Activated naive CD4-positive, alpha-beta T cell treated with anti-CD3 and anti-CD28 coated beads for 36 hours (primary cell): ENCODE measurements around the gene CHTF8. TPM values are rescaled to one million over a fixed set of nuclear protein-coding genes. Genes with fewer than 3 reads are reported as not detected.
"Not testable (repeated sequence)": the region's sequence is repeated elsewhere in the genome, so short reads cannot be mapped to it uniquely, and the experiment has no call there.

Source experiments
- CTCF ChIA-PET: fragments of 350-600 bp; sonication (Branson Sonifier 250); formaldehyde crosslinking; loops from one replicate; lab custom pipeline; 2021; ENCODE audit warnings: antibody characterized with exemption; lab: Charles Lee
- DNase-seq: peaks from one replicate; pipeline ENCODE4 v3.0.0-alpha.2; 2020
- H3K27ac Mint-ChIP-seq: one replicate; pipeline ENCODE4 v1.8.0; 2021; ENCODE audit warnings: mild to moderate bottlenecking, mixed read lengths
- H3K27me3 Mint-ChIP-seq: one replicate; pipeline ENCODE4 v1.8.0; 2021; ENCODE audit warnings: low read depth, mixed read lengths
- H3K36me3 Mint-ChIP-seq: one replicate; pipeline ENCODE4 v1.8.0; 2021; ENCODE audit warnings: low read depth, mixed read lengths
- H3K4me1 Mint-ChIP-seq: one replicate; pipeline ENCODE4 v1.8.0; 2021; ENCODE audit warnings: low read depth, mixed read lengths
- H3K4me3 Mint-ChIP-seq: one replicate; pipeline ENCODE4 v1.8.0; 2021; ENCODE audit warnings: mild to moderate bottlenecking, moderate library complexity, mixed read lengths
- H3K9me3 Mint-ChIP-seq: one replicate; pipeline ENCODE4 v1.8.0; 2021; ENCODE audit warnings: mixed read lengths
- intact Hi-C: fragments of 100-400 bp; cut with micrococcal nuclease; formaldehyde crosslinking; loops from one replicate; pipeline ENCODE4 v1.15.1; 2023
- total RNA-seq, 2 experiments: library from RNA; stranded (reverse); gene quantifications; one replicate each; pipeline ENCODE4 v1.2.3, GENCODE V29; 2021

Gene CHTF8
- total RNA-seq, 2 experiments from 2014 or later, result 114 to 117 TPM

DNA sequence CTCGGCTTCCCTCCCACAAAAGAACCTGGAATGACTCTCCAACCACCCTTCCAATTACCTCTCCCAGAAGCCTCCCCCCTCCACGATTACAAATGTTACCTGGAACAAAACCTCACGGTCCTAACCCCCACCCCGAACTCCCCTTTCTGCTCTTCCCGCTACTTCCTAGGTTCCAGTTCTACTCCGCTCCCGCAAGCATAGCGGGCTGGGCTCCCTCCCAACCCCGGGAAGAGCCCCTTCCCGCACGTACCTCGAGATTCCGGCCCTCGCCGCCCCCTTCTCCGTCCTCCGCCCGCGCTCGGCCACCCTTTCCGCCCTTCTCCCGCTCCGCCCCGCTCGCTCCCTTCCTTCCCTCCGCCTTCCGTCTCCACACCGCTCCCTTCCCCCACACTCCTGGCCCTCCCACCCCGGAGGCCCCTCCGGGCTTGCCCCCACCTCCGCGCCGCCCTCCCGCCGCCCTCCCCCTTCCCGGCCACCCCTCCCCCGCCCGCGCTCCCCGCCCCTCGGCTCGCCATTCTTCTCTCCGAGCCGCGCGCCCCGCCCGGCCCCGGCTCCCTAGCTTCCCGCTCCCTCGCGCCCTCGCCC lies 457 bp downstream of the CHTF8 start:
- intact Hi-C loops, result loop anchor here (1.0 to 2.0 kb wide), 4 partner anchors 34 to 285 kb away; partner anchors contain the start of genes SNTB2 and VPS4A
- no peaks in the 10 kb centered on the region for H3K9me3 Mint-ChIP-seq
- CTCF ChIA-PET, result interaction anchor here (1.1 to 1.8 kb wide), 4 partner anchors 8 to 180 kb away, joined by 3 to 22 read pairs (median 4); no protein-coding TSS in a partner anchor
- H3K4me3 Mint-ChIP-seq, result peak overlapping the region; percentile 96
- H3K4me1 Mint-ChIP-seq, result peaks cover 57% of the 10 kb centered on the region
- peaks cover 22% of the 10 kb centered on the region for H3K36me3 Mint-ChIP-seq
- peak; percentile 79 for DNase-seq
- no peaks in the 10 kb centered on the region for H3K27me3 Mint-ChIP-seq
- H3K27ac Mint-ChIP-seq, result peak overlapping the region; percentile 90

- H3K4me1 Mint-ChIP-seq, result peaks cover 56% of the 10 kb centered on the region
- H3K9me3 Mint-ChIP-seq, result no peaks in the 10 kb centered on the region
- intact Hi-C loops, result no loop called here
- H3K36me3 Mint-ChIP-seq, result peaks cover 18% of the 10 kb centered on the region
- peak overlapping the region; percentile 96 for H3K4me3 Mint-ChIP-seq
- peak; percentile 14 for DNase-seq
- H3K27ac Mint-ChIP-seq, result peak overlapping the region; percentile 90
- no peaks in the 10 kb centered on the region for H3K27me3 Mint-ChIP-seq
- CTCF ChIA-PET, result interaction anchor here (1.1 kb wide), 1 partner anchor 181 kb away, joined by 5 read pairs; no protein-coding TSS in a partner anchor
Observed at GRCh38 chr16:69131167-69131838, 1.1 kb downstream of the CHTF8 start.

- DNase-seq, result no peak
- CTCF ChIA-PET, result interaction anchor here (0.6 to 1.6 kb wide), 2 partner anchors 17 to 46 kb away, joined by 3 to 5 read pairs; no protein-coding TSS in a partner anchor
- Mint-ChIP-seq H3K4me3 (peak overlapping the region; percentile 96), H3K27ac (peak overlapping the region; percentile 90), H3K4me1 (peaks cover 53% of the 10 kb centered on the region), H3K9me3 (no peaks in the 10 kb centered on the region), H3K27me3 (no peaks in the 10 kb centered on the region), H3K36me3 (peaks cover 18% of the 10 kb centered on the region)
- intact Hi-C loops, result no loop called here
Observed at GRCh38 chr16:69130461-69130860, 1.9 kb downstream of the CHTF8 start.

DNA sequence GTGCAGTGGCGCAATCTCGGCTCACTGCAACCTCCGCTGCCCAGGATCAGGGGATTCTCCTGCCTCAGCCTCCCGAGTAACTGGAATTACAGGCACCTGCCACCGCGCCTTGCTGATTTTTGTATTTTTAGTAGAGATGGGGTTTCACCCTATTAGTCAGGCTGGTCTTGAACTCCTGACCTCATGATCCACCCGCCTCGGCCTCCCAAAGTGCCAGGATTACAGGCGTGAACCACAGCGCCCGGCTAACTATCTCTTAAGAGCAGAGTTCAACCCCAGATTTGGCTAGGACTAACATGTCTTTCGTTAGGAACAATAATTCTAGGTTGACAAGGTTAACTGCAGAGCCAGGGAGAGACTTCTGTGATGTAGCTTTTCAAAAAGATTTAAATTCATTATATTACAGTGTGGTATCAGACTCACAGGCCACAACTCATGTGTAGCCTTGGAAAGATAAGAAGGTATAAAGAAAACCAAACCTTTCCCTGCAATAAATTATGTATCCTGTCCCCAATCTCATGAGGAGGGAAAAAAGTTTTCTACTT lies 4.3 kb downstream of the CHTF8 start:
- Mint-ChIP-seq H3K9me3 (no peaks in the 10 kb centered on the region), H3K4me3 (no peak overlapping the region)
- CTCF ChIA-PET, result interaction anchor here (0.8 kb wide), 1 partner anchor 15 kb away, joined by 4 read pairs; no protein-coding TSS in a partner anchor

GRCh38 chr16:69126801-69127200 lies 5.6 kb downstream of the CHTF8 start:
- H3K36me3 Mint-ChIP-seq, result peaks cover 17% of the 10 kb centered on the region
- H3K27ac Mint-ChIP-seq, H3K4me3 Mint-ChIP-seq, CTCF ChIA-PET, H3K27me3 Mint-ChIP-seq, H3K9me3 Mint-ChIP-seq, intact Hi-C loops, DNase-seq: not testable (repeated sequence)
- H3K4me1 Mint-ChIP-seq, result peaks cover 35% of the 10 kb centered on the region

More for the DNA sequence above, 4.3 kb downstream of the CHTF8 start:
- Mint-ChIP-seq H3K36me3 (peaks cover 16% of the 10 kb centered on the region), H3K27me3 (no peaks in the 10 kb centered on the region), H3K27ac (no peak overlapping the region), H3K4me1 (peaks cover 38% of the 10 kb centered on the region)
- DNase-seq, result no peak
- intact Hi-C loops, result no loop called here

- H3K4me3 Mint-ChIP-seq, result no peak overlapping the region
- peaks cover 14% of the 10 kb centered on the region for H3K36me3 Mint-ChIP-seq
- peaks cover 35% of the 10 kb centered on the region for H3K4me1 Mint-ChIP-seq
- intact Hi-C loops, result no loop called here
- H3K27me3 Mint-ChIP-seq, result no peaks in the 10 kb centered on the region
- no peak overlapping the region for H3K27ac Mint-ChIP-seq
- H3K9me3 Mint-ChIP-seq, result no peaks in the 10 kb centered on the region
- DNase-seq, result no peak
- CTCF ChIA-PET, result interaction anchor here (0.6 to 3.9 kb wide), 3 partner anchors 13 to 463 kb away, joined by 3 to 36 read pairs (median 3); no protein-coding TSS in a partner anchor
Observed at GRCh38 chr16:69126221-69126620, 6.2 kb downstream of the CHTF8 start.

DNA sequence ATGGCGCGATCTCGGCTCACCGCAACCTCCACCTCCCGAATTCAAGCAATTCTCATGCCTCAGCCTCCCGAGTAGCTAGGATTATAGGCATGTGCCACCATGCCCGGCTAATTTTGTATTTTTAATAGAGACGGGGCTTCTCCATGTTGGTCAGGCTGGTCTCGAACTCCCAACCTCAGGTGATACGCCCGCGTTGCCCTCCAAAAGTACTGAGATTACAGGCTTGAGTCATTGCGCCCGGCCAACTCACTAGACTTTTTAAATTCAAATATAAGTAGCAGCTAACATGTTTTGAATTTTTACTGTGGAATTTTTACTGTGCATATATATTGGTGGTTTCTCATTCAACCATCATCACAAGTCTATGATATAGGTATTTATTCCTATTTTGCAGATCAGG lies 7.4 kb downstream of the CHTF8 start:
- H3K27me3 Mint-ChIP-seq, DNase-seq, H3K9me3 Mint-ChIP-seq, H3K27ac Mint-ChIP-seq, H3K4me3 Mint-ChIP-seq: not testable (repeated sequence)
- Mint-ChIP-seq H3K4me1 (peaks cover 24% of the 10 kb centered on the region), H3K36me3 (peaks cover 21% of the 10 kb centered on the region)
- CTCF ChIA-PET, result interaction anchor here (0.6 to 3.9 kb wide), 9 partner anchors 8 to 535 kb away, joined by 3 to 36 read pairs (median 8); partner anchors contain the start of genes CHTF8 and UTP4
- intact Hi-C loops, result loop anchor here (1.0 to 5.0 kb wide), 4 partner anchors 223 to 596 kb away; no protein-coding TSS in a partner anchor

- not testable (repeated sequence) for H3K27ac Mint-ChIP-seq, H3K4me3 Mint-ChIP-seq, H3K9me3 Mint-ChIP-seq, H3K27me3 Mint-ChIP-seq, DNase-seq
- H3K36me3 Mint-ChIP-seq, result peaks cover 18% of the 10 kb centered on the region
- H3K4me1 Mint-ChIP-seq, result peaks cover 19% of the 10 kb centered on the region
- CTCF ChIA-PET, result interaction anchor here (0.6 to 3.9 kb wide), 19 partner anchors 9 to 753 kb away, joined by 3 to 36 read pairs (median 5); partner anchors contain the start of genes CHTF8 and UTP4
- intact Hi-C loops, result loop anchor here (1.0 to 5.0 kb wide), 4 partner anchors 222 to 596 kb away; no protein-coding TSS in a partner anchor
Observed at GRCh38 chr16:69124406-69124805, 8.0 kb downstream of the CHTF8 start.

DNA sequence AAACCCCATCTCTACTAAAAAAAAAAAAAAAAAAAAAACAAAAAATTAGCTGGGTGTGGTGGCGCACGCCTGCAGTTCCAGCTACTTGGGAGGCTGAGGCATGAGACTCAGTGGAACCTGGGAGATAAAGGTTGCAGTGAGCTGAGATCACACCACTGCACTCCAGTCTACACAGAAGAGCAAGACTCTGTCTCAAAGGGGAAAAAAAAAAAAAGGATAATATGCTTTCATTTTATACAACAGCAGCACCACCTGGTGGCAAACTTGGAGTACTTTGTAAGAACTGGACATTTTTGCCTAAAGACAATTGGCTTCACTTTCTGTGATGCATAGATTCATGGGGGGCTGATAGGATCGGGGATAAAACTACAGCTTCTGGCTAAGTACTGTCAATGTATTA lies 8.5 kb downstream of the CHTF8 start:
- H3K36me3 Mint-ChIP-seq, result peaks cover 20% of the 10 kb centered on the region
- intact Hi-C loops, result loop anchor here (1.0 to 5.0 kb wide), 4 partner anchors 222 to 595 kb away; no protein-coding TSS in a partner anchor

DNA sequence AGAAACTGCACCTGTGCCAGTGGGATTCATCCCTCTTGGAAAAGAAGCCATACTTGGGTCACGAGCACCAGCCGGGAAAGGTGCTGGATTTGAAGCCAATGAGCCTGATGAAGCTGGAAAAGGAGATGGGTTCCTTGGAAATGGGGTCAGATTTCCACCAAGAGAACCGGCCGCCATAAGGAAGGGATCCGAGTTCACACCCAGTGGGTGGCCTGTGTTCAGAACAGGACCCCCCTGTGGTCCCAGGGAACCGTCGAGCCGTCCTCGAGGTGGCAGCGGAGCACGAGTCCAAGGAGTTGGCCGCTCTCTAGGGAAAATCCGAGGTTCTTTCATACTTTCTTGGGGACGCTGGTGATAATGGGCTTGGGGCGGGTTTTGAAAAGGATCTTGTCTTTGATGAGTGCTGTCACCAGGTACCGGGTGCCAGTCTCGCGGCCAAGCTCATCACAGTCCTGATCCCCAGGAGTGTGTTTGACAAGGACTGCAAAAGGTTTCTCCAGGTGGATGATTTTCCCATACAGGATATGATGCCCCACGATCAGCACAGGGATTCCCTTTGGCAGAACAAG lies 12.2 kb downstream of the CHTF8 start:
- CTCF ChIA-PET, result no interaction called here
- peaks cover 26% of the 10 kb centered on the region for H3K36me3 Mint-ChIP-seq

More for the DNA sequence above, 8.5 kb downstream of the CHTF8 start:
- H3K9me3 Mint-ChIP-seq, result no peaks in the 10 kb centered on the region
- no peaks in the 10 kb centered on the region for H3K27me3 Mint-ChIP-seq
- CTCF ChIA-PET, result interaction anchor here (0.6 to 3.9 kb wide), 29 partner anchors 9 to 752 kb away, joined by 3 to 36 read pairs (median 4); partner anchors contain the start of genes CHTF8 and UTP4
- H3K4me3 Mint-ChIP-seq, result no peak overlapping the region
- peak; percentile 74 for DNase-seq
- H3K27ac Mint-ChIP-seq, result no peak overlapping the region
- H3K4me1 Mint-ChIP-seq, result peaks cover 18% of the 10 kb centered on the region

DNA sequence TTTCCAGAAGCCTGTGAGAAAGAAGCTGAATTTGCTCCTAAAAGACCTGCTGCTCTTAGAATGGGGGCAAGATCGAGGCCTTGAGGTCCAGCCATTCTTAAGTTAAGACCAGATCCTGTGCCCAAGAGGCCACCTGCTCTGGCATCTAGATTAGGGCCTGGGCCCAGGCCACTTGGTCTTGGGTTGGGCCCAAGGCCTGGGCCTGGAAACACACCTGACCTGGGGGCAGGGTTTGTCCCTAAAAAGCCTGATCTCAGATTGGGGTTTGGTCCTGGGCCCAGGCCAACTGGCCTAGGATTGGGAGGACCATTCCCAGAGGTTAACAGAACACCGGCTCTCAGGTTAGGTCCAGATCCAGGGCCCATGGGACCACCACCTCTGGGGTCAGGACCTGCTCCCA lies 12.9 kb downstream of the CHTF8 start:
- H3K36me3 Mint-ChIP-seq, result peaks cover 31% of the 10 kb centered on the region
- no peak overlapping the region for H3K27ac Mint-ChIP-seq
- H3K4me1 Mint-ChIP-seq, result peaks cover 2% of the 10 kb centered on the region
- DNase-seq, result no peak
- CTCF ChIA-PET, result interaction anchor here (0.9 kb wide), 1 partner anchor 12 kb away, joined by 3 read pairs; no protein-coding TSS in a partner anchor
- H3K4me3 Mint-ChIP-seq, result no peak overlapping the region
- intact Hi-C loops, result no loop called here
- H3K9me3 Mint-ChIP-seq, result no peaks in the 10 kb centered on the region
- H3K27me3 Mint-ChIP-seq, result no peaks in the 10 kb centered on the region

More for the DNA sequence above, 12.2 kb downstream of the CHTF8 start:
- DNase-seq, result no peak
- peaks cover 2% of the 10 kb centered on the region for H3K4me1 Mint-ChIP-seq
- H3K9me3 Mint-ChIP-seq, result no peaks in the 10 kb centered on the region
- intact Hi-C loops, result loop anchor here (5.0 kb wide), 1 partner anchor 218 kb away; no protein-coding TSS in a partner anchor
- no peaks in the 10 kb centered on the region for H3K27me3 Mint-ChIP-seq
- H3K27ac Mint-ChIP-seq, result no peak overlapping the region
- no peak overlapping the region for H3K4me3 Mint-ChIP-seq
